K562 (cell line): ENCODE data around the gene FHIT. TPM values are rescaled to one million over a fixed set of nuclear protein-coding genes. Genes with fewer than 3 reads are reported as not detected.

Experiments used
- ATAC-seq: fragments of 200-7000 bp; cut with Tn5 transposase; 3 replicates; pipeline ENCODE4 v1.9.1; 2020; ENCODE audit warnings: moderate library complexity
- BruUV-seq: library from RNA; stranded (reverse); fragments of 400-500 nt; replicated peaks from 2 replicates; lab custom pipeline; 2021; lab: Mats Ljungman, UMichigan
- CTCF ChIA-PET: fragments of 300-600 bp; formaldehyde crosslinking; extraction: SDS; loops from one replicate; lab custom pipeline; 2021; ENCODE audit warnings: low intra/inter-chr PET ratio; lab: Yijun Ruan, JAX
- POLR2A ChIA-PET: fragments of 300-600, 350-650 bp; sonication (Branson Sonifier 250); formaldehyde crosslinking; extraction: SDS; loops from one replicate; lab custom pipeline; 2021; ENCODE audit warnings: antibody characterized with exemption, inconsistent platforms; lab: Yijun Ruan, JAX
- DNase-seq, 4 experiments: peaks; one replicate each; pipeline versions ENCODE4 v3.0.0 to v3.0.0-alpha.2; 2011 to 2018; ENCODE audit warnings: low spot score in 3 of 4, mixed read lengths in 3 of 4; ENCODE audit errors: extremely low read depth in 1 of 4
- FAIRE-seq: peaks from 2 replicates; lab custom pipeline; 2011; peaks lifted over from hg19 to GRCh38; lab: Jason Lieb, UNC
- H2AFZ ChIP-seq: 2 replicates; pipeline ENCODE4 v1.6.0; 2011; ENCODE audit warnings: low read depth, low read length, control low read depth, inconsistent platforms
- H3K27ac ChIP-seq: fragments of 200-600 bp; 3 replicates; pipeline ENCODE4 v1.8.0; 2011; ENCODE audit warnings: low read depth, mild to moderate bottlenecking, control low read depth, inconsistent platforms, low read length, moderate library complexity, mixed read lengths; ENCODE audit errors: extremely low read depth
- H3K27me3 ChIP-seq, 2 experiments: fragments of 300-600 bp in 1 of 2; 2 replicates in 1 of 2; 3 replicates in 1 of 2; pipeline versions ENCODE4 v1.6.0 to v1.8.0; 2011; ENCODE audit warnings: inconsistent platforms in 2 of 2, low read length in 2 of 2, mild to moderate bottlenecking in 1 of 2, mixed read lengths in 1 of 2, moderate library complexity in 1 of 2; ENCODE audit not compliant: control insufficient read depth in 2 of 2, insufficient read depth in 2 of 2
- H3K36me3 ChIP-seq: fragments of 300-600 bp; 3 replicates; pipeline ENCODE4 v1.8.0; 2011; ENCODE audit warnings: mild to moderate bottlenecking, low read length, inconsistent platforms; ENCODE audit not compliant: control insufficient read depth, insufficient read depth
- H3K4me1 ChIP-seq, 2 experiments: fragments of 200-600 bp in 1 of 2; replicated peaks in 1 of 2; 2 replicates in 1 of 2; 3 replicates in 1 of 2; pipeline versions ENCODE4 v1.5.1 to v1.8.0; 2011; ENCODE audit warnings: inconsistent platforms in 2 of 2, low read length in 2 of 2, mild to moderate bottlenecking in 1 of 2, mixed read lengths in 1 of 2, moderate library complexity in 1 of 2; ENCODE audit not compliant: control insufficient read depth in 2 of 2, insufficient read depth in 2 of 2
- H3K4me2 ChIP-seq: 2 replicates; pipeline ENCODE4 v1.6.1; 2011; ENCODE audit warnings: low read length, control low read depth, inconsistent platforms, mixed read lengths; ENCODE audit not compliant: insufficient read depth
- H3K4me3 ChIP-seq: fragments of 200-600 bp; sonication (generic), shearing (Covaris generic); 2 replicates; pipeline ENCODE4 v1.5.1; 2016; ENCODE audit warnings: control low read depth, inconsistent platforms
- H3K79me2 ChIP-seq: fragments of 200-600 bp; 3 replicates; pipeline ENCODE4 v1.8.0; 2011; ENCODE audit warnings: low read length, inconsistent platforms; ENCODE audit not compliant: control insufficient read depth, insufficient read depth
- H3K9ac ChIP-seq, 2 experiments: 2 replicates each; pipeline versions ENCODE4 v1.6.0 to v1.6.1; 2011; ENCODE audit warnings: low read depth in 2 of 2, low read length in 2 of 2, control low read depth in 1 of 2, inconsistent platforms in 1 of 2, mild to moderate bottlenecking in 1 of 2, mixed read lengths in 1 of 2; ENCODE audit not compliant: insufficient read depth in 1 of 2
- H3K9me1 ChIP-seq: one replicate; pipeline ENCODE4 v1.6.0; 2011; ENCODE audit warnings: inconsistent platforms, mild to moderate bottlenecking, low read length, moderate library complexity; ENCODE audit not compliant: control insufficient read depth, insufficient read depth
- H3K9me3 ChIP-seq: replicated peaks from 2 replicates; pipeline ENCODE4 v1.5.1; 2011; ENCODE audit warnings: low read depth, low read length, inconsistent platforms; ENCODE audit not compliant: control insufficient read depth, insufficient read depth
- H4K20me1 ChIP-seq: replicated peaks from 2 replicates; pipeline ENCODE4 v1.6.1; 2011; ENCODE audit warnings: low read length, inconsistent platforms, mixed read lengths; ENCODE audit not compliant: control insufficient read depth, insufficient read depth
- BRD4 ChIP-seq: fragments of 200-600 bp; sonication (generic); IDR thresholded peaks from 2 replicates; pipeline ENCODE4 v1.6.1; 2017; ENCODE audit warnings: inconsistent platforms
- ETS2 ChIP-seq: IDR thresholded peaks from 2 replicates; pipeline ENCODE4 v1.6.1; 2016; ENCODE audit warnings: borderline replicate concordance, missing genetic modification characterization, mild to moderate bottlenecking, moderate library complexity, missing compliant biosample characterization; ENCODE audit not compliant: poor library complexity, severe bottlenecking
- GATAD2B ChIP-seq: fragments of 450-650 bp; IDR thresholded peaks from 2 replicates; pipeline ENCODE4 v1.6.1; 2017; ENCODE audit warnings: mild to moderate bottlenecking, borderline replicate concordance
- HEY1 ChIP-seq: fragments of 250-450 bp; sonication (Bioruptor Pico); IDR thresholded peaks from 2 replicates; pipeline ENCODE4 v1.5.0; 2020; ENCODE audit warnings: mild to moderate bottlenecking, moderate library complexity, borderline replicate concordance
- HNRNPLL ChIP-seq: fragments of 200-400 bp; formaldehyde crosslinking; IDR thresholded peaks from 2 replicates; pipeline ENCODE4 v1.6.1; 2017; ENCODE audit warnings: low read length, low read depth, mild to moderate bottlenecking; ENCODE audit not compliant: poor library complexity, severe bottlenecking
- KAT2B ChIP-seq: IDR thresholded peaks from one replicate; pipeline ENCODE4 v1.6.1; 2012; ENCODE audit warnings: low read depth, mild to moderate bottlenecking, control low read depth, inconsistent platforms, low read length, moderate library complexity
- MCM7 ChIP-seq, 2 experiments: fragments of 450-650 bp; IDR thresholded peaks; 2 replicates each; pipeline ENCODE4 v1.6.1; 2016 to 2018
- MYNN ChIP-seq, 2 experiments: sonication (generic); formaldehyde crosslinking in 1 of 2; IDR thresholded peaks; 2 replicates each; pipeline versions ENCODE4 v1.5.0 to v1.6.1; 2016 to 2020; ENCODE audit warnings: antibody characterized with exemption in 1 of 2, missing genetic modification reagents in 1 of 2
- SIX5 ChIP-seq, 2 experiments: IDR thresholded peaks; 2 replicates each; pipeline ENCODE4 v1.6.1; 2011; ENCODE audit warnings: low read length in 2 of 2, borderline replicate concordance in 1 of 2, low read depth in 1 of 2, mild to moderate bottlenecking in 1 of 2, moderate library complexity in 1 of 2; ENCODE audit not compliant: insufficient read depth in 1 of 2
- SMAD4 ChIP-seq: fragments of 250-450 bp; sonication (Bioruptor Pico); conservative IDR thresholded peaks from 2 replicates; pipeline ENCODE4 v1.8.0; 2021; ENCODE audit warnings: inconsistent platforms, mild to moderate bottlenecking, moderate library complexity
- SRSF9 ChIP-seq: fragments of 200-400 bp; formaldehyde crosslinking; IDR thresholded peaks from 2 replicates; pipeline ENCODE4 v1.6.1; 2017; ENCODE audit warnings: low read depth, low read length, borderline replicate concordance
- TARDBP ChIP-seq: fragments of 450-650 bp; IDR thresholded peaks from 2 replicates; pipeline ENCODE4 v1.6.1; 2016
- TCF3 ChIP-seq: sonication (generic); formaldehyde crosslinking; IDR thresholded peaks from 2 replicates; pipeline ENCODE4 v1.4.0; 2020; ENCODE audit warnings: mild to moderate bottlenecking, missing genetic modification reagents
- TRIM24 ChIP-seq, 2 experiments: fragments of 450-650 bp; IDR thresholded peaks; 2 replicates each; pipeline ENCODE4 v1.6.1; 2016
- ZKSCAN3 ChIP-seq: fragments of 250-450 bp; sonication (Bioruptor Pico); IDR thresholded peaks from 2 replicates; pipeline ENCODE4 v1.4.0; 2020
- ZNF3 ChIP-seq: fragments of 250-450 bp; sonication (Bioruptor Pico); IDR thresholded peaks from 2 replicates; pipeline ENCODE4 v1.5.0; 2021; ENCODE audit warnings: mild to moderate bottlenecking, moderate library complexity
- ZNF41 ChIP-seq: fragments of 250-450 bp; sonication (Bioruptor Pico); conservative IDR thresholded peaks from 2 replicates; pipeline ENCODE4 v1.4.0; 2020; ENCODE audit warnings: mild to moderate bottlenecking
- WGBS: fragments of 100-300 bp; shearing (Covaris generic); methylation state at CpG from one replicate; pipeline ENCODE4 v1.1.6; 2016; ENCODE audit warnings: low coverage, mixed read lengths; ENCODE audit not compliant: insufficient coverage; ENCODE audit errors: missing lambda C conversion rate; 5-methylcytosine and 5-hydroxymethylcytosine counted together
- in situ Hi-C: fragments of 300-500 bp; cut with MboI; formaldehyde crosslinking; loops from 4 replicates; pipeline ENCODE4 v1.15.0; 2018; ENCODE audit warnings: inconsistent platforms, mixed read lengths
- intact Hi-C: fragments of 100-400 bp; cut with micrococcal nuclease; formaldehyde crosslinking; loops from 2 replicates; pipeline ENCODE4 v1.14.2; 2022
- polyA plus RNA-seq, 8 experiments: library from polyadenylated mRNA; depleted of rRNA in 4 of 8; stranded (reverse) in 5 of 8; unstranded in 3 of 8; fragments of >200 nt; fragmentation: Nextera tagmentation in 2 of 8; fragmentation: Illumina TruSeq in 1 of 8; extraction: Ambion mirVana in 2 of 8; extraction: Trizol in 1 of 8; gene quantifications; 2 replicates each; pipeline versions ENCODE4 v1.2.1 to v1.2.3, GENCODE V29; 2011 to 2014; ENCODE audit warnings: inconsistent platforms in 1 of 8, missing spikeins in 1 of 8
- total RNA-seq, 7 experiments: library from RNA; depleted of rRNA in 6 of 7; stranded (reverse); fragments of >200 nt in 6 of 7; fragmentation: Illumina TruSeq in 2 of 7; extraction: Trizol in 2 of 7; gene quantifications; 2 replicates each; pipeline versions ENCODE4 v1.2.1 to v1.2.3, GENCODE V29; 2011 to 2021; ENCODE audit warnings: low replicate concordance in 1 of 7
- TF ChIP-seq, protein P1 (sequence below), 2 experiments: fragments of 450-650 bp in 1 of 2; sonication (generic) in 1 of 2; formaldehyde crosslinking; conservative IDR thresholded peaks; 2 replicates each; pipeline versions ENCODE4 v1.4.0 to v1.8.1; 2020 to 2022; ENCODE audit warnings: mild to moderate bottlenecking in 1 of 2, missing genetic modification reagents in 1 of 2
- TF ChIP-seq, protein P2 (sequence below): sonication (generic); formaldehyde crosslinking; IDR thresholded peaks from 2 replicates; pipeline ENCODE4 v1.8.0; 2022; ENCODE audit warnings: mild to moderate bottlenecking, missing genetic modification reagents, borderline replicate concordance

Gene FHIT
- total and polyA plus RNA-seq, 9 of the 15 experiments (the other 6 are each of a cell fraction or from before 2014, with no cell fraction given): 1.7 to 9.1 (median 4.3) TPM

DNA sequence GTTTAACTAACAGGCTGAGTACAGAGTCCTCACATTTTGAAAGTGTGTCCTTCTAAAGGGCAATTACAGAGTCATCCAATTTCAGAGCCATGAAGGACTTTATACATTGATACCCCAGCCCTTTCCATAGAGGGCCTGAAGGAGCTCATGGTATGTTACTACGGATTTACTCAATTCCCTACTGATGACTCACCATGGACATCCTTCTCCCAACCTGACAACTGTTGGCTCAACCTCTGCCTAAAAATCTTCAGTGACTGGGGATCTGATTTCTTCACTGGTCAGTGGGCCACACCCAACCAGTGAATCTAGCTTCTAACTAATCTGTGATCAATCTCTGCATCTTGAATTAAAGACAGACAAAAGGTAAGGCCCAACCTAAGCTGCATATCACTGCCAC is 1238.0 kb downstream of the FHIT start (continued):
- no peak for TF ChIP-seq HNRNPLL
- TF ChIP-seq TCF3: no peak
- TF ChIP-seq ZNF41 (CRISPR knock-in tag): no peak
- TF ChIP-seq HEY1 (CRISPR knock-in tag): no peak
- TF ChIP-seq, protein P1, sequence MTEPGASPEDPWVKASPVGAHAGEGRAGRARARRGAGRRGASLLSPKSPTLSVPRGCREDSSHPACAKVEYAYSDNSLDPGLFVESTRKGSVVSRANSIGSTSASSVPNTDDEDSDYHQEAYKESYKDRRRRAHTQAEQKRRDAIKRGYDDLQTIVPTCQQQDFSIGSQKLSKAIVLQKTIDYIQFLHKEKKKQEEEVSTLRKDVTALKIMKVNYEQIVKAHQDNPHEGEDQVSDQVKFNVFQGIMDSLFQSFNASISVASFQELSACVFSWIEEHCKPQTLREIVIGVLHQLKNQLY (CRISPR knock-in tag; conservative IDR thresholded peaks at IDR 0.05): no peak
- TF ChIP-seq SRSF9: no peak
- no peak for TF ChIP-seq MYNN (IDR thresholded peaks at IDR 0.05)
- no peak for TF ChIP-seq MYNN (CRISPR knock-in tag; IDR thresholded peaks at IDR 0.05)
- no peak for TF ChIP-seq MCM7 (IDR thresholded peaks at IDR 0.05)
- no peak for TF ChIP-seq KAT2B
- TF ChIP-seq SMAD4 (CRISPR knock-in tag): no peak

DNA sequence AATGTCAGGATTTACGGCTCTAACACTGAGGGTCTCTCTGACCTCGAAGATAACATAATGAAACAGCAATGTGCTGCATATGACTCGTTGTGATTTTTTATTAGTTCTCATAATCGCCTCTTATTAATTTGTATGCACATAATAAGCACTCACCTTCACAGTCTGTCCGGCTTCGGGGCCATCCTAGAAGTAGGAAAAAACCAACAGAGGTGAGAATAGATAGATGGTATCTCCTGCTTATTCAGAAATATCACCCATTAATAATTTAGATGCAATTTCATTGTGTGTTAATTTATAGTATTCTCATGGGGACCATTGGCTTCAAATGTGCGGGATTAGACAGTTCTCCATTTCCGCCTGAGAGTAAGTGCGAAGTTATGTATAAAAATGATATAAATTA is 1240.0 kb downstream of the FHIT start:
- intact Hi-C loops: no loop called here
- CTCF ChIA-PET: no interaction called here

More for the DNA sequence above, 1240.0 kb downstream of the FHIT start:
- DNase-seq (no peak), ATAC-seq (no peak), FAIRE-seq (no peak)
- Histone ChIP-seq H3K27me3 (no peaks in the 10 kb centered on the region), H3K4me1 (no peaks in the 10 kb centered on the region), H3K9ac (no peak overlapping the region), H3K4me2 (no peak overlapping the region), H3K27ac (no peak overlapping the region), H3K36me3 (no peaks in the 10 kb centered on the region), H4K20me1 (no peaks in the 10 kb centered on the region), H2AFZ (no peak overlapping the region), H3K4me3 (no peak overlapping the region), H3K9me1 (no peaks in the 10 kb centered on the region), H3K9me3 (no peaks in the 10 kb centered on the region), H3K79me2 (no peaks in the 10 kb centered on the region)
- POLR2A ChIA-PET: no interaction called here
- no peak for TF ChIP-seq ETS2 (tag)
- TF ChIP-seq SIX5 (IDR thresholded peaks at IDR 0.05; ENCODE audit: borderline replicate concordance in 1 of 2, insufficient read depth in 1 of 2, low read depth in 1 of 2, low read length in 2 of 2): no peak
- no peak for TF ChIP-seq GATAD2B
- TF ChIP-seq ZKSCAN3 (CRISPR knock-in tag): no peak
- TF ChIP-seq TARDBP: no peak
- no peak for TF ChIP-seq BRD4
- TF ChIP-seq TRIM24 (IDR thresholded peaks at IDR 0.05): no peak
- TF ChIP-seq, protein P2, sequence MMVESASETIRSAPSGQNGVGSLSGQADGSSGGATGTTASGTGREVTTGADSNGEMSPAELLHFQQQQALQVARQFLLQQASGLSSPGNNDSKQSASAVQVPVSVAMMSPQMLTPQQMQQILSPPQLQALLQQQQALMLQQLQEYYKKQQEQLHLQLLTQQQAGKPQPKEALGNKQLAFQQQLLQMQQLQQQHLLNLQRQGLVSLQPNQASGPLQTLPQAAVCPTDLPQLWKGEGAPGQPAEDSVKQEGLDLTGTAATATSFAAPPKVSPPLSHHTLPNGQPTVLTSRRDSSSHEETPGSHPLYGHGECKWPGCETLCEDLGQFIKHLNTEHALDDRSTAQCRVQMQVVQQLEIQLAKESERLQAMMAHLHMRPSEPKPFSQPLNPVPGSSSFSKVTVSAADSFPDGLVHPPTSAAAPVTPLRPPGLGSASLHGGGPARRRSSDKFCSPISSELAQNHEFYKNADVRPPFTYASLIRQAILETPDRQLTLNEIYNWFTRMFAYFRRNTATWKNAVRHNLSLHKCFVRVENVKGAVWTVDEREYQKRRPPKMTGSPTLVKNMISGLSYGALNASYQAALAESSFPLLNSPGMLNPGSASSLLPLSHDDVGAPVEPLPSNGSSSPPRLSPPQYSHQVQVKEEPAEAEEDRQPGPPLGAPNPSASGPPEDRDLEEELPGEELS: no peak
- TF ChIP-seq ZNF3 (CRISPR knock-in tag): no peak
- in situ Hi-C loops: no loop called here
- BruUV-seq: no TSS peak
- 66% methylated on average over 5 of the region's 9 CpGs for WGBS
